Fibroblast of skin of left quadriceps (primary cell): Measurements from ENCODE around the gene ADNP.
A peak's percentile ranks its signal among the peaks of the same experiment; 100 is the strongest.

Experiments
- DNase-seq, 2 experiments: peaks; one replicate each; pipeline ENCODE4 v3.0.0-alpha.2; 2013; ENCODE audit warnings: low read depth in 2 of 2

The ADNP gene

DNA sequence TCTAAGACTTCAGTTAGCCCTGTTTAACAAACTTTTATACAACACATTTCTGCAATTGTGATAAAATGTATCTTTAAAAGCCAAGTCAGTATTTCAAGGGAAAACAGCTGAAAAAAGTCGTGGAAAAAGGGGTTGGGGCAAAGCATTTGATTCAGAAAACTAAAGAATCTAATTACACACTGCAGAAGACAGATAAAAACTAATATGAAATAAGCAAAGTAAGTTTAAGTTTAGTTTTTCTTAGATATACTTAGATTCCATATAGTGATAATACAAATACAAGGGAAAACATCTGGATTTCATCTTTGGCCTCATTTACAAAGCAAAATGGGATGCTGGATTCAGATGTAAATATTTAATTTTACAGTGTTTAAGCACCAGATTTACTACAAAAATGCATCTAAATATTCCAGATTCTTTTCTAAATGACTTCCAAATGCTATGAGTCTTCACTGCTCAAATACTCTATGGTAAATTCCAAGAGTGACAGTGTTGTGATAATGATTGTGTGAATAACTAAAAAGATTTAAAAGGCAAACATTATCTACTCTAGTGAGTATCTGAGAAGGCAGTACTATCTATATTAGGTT lies 1.5 kb upstream of the ADNP start:
- peak; percentile 62 to 63 for DNase-seq

- no peak for DNase-seq
These were observed 814 bp upstream of the ADNP start for GRCh38 chr20:50932016-50932485.

DNA sequence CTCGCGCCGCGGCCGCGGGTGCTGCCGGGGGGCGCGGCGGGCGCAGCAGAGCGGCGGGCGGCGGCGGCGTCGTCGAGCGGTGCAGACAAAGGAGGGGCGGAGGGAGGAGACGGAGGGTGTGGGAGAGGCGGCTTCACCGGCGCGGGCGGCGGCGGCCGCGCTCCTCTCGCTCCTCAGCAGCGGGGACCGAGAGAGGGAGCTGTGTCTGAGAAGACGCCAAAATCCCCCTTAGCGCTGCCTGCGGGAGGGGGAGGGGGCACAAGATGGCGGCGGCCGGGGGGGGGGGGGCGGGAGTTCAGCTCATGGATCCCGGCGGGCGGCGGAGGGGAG lies 296 bp downstream of the ADNP start:
- DNase-seq = no peak

DNA sequence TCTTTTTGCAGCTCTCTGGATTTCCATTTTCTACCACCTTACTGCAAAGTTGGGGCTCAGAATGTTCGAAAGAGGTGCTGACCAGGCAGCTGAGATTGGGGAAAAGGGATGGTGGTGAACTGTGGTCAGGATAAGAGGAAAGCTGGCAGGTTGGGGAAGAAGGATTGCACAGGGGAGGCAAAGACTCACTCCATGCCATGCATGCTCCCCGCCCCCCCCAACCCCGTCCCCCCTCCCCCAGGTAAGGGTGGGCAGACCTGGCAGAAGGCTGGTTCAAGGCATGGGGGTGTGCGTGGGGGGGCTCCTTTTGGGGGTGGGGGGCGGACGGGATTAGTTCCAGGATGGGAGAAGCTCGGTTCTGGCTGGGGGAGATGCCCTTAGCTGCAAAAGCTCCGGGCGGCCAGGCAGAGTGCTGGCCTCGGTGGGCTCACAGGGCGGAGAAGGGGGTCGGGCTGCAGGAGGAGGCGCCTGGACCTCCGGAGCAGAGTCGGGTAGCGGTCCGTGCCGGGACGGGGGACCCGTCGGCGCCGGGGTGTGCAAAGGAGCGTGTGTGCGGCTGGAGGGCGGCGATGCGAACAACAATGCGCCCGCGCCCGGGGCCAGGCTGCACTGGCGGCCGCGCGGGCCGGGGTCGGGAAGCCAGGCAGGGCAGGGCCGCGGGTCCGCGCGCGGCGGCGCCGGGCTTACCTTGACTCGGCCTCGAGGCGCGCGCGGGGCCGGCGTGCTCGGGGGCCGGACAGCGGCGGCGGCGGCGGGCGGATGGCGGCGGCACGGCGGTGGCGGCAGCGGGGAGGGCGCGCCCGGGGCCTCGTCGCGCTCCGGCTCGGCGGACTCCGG lies 880 bp downstream of the ADNP start:
- no peak for DNase-seq

DNA sequence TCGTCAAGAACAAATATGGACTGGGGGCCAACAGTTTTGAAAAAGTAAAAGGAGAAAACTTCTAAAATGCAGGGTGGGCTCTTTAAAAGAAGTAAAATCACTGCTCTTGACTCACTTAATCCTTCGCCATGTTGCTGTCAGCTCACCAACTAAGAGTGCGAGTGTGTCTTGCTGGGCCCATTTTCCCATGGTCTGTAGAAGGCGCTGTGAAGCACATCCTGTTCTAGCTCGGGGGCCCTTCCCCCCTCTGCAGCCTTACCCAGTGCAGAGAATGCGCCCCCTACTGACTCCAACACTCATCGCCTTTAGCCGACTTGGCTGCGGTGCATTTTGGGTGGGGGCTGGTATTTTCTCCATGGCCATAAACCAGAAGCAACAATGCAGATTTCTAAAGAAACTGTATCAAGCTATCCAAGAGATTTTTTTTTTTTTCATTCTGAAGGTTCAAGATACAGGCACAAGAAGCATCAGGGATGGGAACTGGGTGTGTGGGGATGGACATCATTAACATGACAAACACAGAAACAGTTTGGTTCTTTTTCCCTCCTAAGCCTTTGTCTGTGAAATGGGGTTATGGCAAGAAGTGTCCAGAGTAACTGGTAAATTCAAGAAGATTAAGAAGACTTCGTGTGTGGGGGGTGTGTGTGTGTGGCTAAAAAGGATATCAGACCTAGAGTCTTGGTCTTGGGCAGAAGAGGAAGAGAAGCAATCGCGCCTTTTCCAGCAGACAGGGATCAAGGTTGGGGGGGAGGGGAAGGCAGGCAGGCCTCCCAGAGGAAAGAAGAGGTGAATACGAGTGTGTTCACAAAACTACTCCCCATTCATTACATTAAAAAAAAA lies 1.7 kb downstream of the ADNP start:
- DNase-seq = peak; percentile 89

GRCh38 chr20:50928469-50928868 lies 2.8 kb downstream of the ADNP start:
- no peak for DNase-seq

DNA sequence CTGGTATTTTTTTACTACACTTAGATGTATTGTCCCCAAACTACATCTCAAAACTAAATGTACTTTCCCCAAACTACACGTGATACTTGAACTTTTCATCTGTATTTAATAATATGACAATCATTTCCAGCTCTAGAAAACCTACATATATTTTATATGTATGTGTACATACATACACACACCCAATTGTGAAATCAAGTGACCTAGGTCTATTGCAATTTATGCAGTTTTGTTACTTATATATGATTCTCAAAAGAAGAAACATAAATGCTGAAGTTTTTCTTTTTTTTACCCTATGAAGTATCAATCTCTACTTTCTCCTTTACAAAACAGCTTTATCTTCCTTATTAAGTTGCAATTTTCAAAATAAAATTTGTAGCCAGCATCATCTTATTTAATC lies 4.7 kb downstream of the ADNP start:
- no peak for DNase-seq

DNA sequence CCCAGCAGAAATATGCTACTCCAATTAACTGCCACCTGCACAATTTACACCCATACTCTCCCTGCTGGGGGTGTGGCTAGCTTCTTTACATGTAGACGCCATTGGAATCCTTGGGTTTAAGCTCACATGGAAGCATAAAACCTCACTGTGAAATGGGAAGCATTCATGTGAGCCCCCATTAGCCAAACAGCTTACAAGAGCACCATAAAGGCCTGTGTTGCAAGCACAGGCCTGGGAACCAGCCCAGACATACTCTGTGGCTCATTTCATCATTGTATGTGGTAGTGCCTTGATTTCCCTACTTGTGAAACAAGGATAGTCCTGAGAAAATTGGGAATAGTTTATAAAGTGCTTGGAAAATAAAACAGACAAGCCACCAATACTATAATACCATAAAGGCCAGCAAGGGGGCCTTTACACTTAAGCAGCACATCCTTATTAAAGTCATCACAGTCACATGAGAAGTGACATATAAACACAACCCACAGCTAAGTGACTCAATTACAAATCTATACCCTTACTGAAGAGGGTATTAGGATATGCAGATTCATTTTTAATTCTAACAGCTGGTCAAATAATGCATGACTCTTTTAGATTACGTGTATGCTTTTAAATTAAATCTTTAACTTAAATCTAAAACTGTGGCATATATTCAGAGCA lies 6.8 kb downstream of the ADNP start:
- DNase-seq = no peak

GRCh38 chr20:50921803-50922501 lies 9.3 kb downstream of the ADNP start:
- DNase-seq = no peak

DNA sequence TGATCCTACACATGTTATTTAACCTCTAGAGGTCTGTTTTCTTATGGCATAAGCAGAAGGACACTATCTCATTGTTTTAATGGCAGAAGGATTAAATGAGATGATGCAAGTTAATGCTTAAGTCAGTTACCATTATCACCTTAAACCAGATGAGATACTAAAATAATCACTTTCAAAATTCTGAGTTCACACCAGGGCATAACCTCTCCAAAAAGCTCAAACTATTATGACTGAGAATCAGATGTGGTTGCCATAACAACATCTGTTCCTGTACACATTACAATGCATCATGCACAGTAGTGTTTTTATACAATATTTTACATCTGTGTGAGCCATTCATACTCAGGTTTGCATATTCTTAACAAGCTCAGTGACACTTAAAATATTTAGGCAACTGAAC lies 10.2 kb downstream of the ADNP start:
- no peak for DNase-seq

DNA sequence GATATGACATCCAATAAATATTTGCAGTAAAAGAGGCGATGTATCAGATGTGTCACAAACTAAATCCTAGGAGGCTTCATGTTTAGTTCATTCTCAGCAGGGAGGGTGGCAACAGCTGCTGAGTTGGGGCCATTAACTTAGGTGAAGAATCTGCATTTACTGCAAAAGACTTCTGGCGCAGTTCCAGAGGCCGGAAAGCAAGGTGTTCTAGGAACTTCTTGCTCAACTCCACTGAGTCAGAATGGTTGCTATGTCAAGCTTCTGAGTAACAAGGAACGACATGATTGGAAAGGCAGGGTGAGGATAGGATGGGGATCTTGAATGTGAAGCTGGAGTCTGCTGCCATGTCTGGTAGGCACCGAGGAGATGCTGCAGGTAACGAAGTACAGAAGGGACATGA lies 11.7 kb downstream of the ADNP start:
- no peak for DNase-seq

DNA sequence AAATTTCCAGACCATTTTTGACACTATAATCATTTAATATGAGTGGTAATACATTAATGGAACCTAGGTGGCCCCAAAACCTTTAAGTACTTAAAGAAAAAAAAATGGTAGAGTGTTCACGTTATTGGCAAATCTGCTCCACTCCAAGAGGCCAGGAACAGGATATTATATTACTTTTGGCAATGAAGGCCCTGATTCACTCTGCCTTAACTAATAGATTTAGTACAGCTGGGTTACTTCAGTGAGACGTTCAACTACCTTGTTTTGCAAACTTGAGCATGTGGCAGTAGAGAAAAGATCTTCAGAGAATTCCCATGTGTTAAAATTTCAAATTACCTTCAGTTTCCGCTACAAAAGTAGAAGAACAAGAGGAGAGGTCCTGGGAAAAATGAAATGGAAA lies 12.8 kb downstream of the ADNP start:
- no peak for DNase-seq

GRCh38 chr20:50916934-50917333 lies 14.3 kb downstream of the ADNP start:
- no peak for DNase-seq

GRCh38 chr20:50916257-50916656 lies 15.0 kb downstream of the ADNP start:
- no peak for DNase-seq

DNA sequence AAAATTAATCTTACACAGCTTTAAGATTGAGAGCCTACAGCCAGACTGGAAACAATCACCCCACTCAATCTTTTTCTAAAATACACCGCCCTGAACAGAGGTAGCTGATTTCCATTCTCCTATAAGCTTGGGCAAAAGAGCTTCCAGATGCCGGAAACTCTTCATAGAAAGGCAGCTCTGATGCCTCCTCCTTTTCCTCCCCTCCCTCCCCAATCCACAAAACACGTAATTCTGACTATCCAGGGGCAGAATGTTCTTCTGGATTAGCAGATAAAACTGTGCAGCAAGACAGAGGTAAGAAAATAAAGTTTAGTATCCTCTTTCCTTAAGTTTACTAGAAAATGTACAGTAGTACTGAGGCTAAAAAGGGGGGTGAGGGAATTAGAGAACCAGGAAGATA lies 15.8 kb downstream of the ADNP start:
- no peak for DNase-seq

DNA sequence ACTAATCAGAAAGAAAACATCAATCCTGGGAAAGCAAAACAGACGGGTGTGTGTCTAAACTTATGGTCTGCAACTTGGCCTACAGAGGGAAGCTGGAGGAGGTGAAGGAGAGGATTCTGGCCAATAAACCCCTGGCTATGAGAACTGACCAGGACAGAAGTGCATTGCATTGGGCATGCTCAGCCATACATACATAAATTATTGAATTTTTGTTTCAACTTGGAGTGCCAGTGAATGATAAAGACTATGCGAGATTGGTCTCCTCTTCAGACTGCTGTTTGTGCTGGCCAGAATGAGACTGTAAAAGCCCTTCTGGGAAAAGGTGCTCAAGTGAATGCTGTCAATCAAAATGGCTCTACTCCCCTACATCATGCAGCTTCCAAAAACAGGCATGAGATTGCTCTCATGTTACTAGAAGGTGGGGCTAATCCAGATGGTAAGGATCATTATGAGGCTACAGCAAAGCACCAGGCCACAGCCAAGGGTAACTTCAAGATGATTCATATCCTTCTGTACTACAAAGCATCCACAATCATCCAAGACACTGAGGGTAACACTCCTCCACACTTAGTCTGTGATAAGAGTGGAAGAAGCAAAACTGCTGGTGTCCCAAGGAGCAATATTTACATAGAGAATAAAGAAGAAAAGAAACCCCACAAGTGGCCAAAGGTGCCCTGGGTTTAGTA lies 17.4 kb downstream of the ADNP start:
- no peak for DNase-seq

DNA sequence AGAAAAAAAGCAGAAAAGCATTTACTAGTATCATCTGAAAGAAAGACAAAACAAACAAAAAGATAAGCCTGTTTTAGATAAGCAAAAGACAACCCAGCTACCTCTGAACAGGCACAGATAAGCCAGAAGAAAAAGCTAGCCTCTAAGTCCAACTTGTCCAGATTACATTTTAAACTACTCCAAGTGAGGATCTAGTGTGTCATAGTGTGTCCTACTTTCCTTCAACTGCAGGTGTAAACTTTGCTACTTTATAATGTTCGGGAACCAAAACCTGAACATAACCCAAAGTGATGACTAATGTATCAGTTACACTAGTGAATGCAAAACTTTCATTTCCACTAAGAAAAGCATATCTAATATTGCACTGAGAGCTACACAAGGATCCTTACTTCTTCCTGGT lies 19.5 kb downstream of the ADNP start:
- no peak for DNase-seq

GRCh38 chr20:50911030-50911429 lies 20.2 kb downstream of the ADNP start:
- DNase-seq = peak; percentile 78

- DNase-seq = no peak
These were observed 21.8 kb downstream of the ADNP start for GRCh38 chr20:50909413-50909812.

DNA sequence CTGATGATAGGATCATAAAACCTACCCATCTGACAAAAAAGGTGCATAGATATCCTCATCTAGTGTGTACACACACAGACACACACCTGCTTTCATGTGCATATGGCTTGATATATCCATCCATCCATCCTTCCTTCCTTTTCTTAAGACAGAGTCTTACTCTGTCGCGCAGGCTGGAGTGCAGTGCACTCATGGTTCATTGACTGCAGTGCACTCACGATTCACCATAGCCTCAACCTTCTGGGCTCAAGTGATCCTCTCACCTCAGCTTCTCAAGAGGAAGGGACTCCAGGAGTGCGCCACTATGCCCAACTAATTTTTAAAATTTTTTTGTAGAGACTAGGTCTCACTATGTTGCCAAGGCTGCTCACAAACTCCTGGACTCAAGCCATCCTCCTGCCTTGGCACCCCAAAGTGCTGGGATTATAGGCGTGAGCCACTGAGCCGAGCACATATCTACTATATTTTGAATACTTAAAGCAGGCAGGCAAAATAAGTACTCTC lies 27.1 kb downstream of the ADNP start:
- DNase-seq = no peak
